AG09309 (cell line): ENCODE results near the gene GSTA1.
"Not testable (repeated sequence)": the region's sequence is repeated elsewhere in the genome, so short reads cannot be mapped to it uniquely, and the experiment has no call there.

Source experiments
- DNase-seq: peaks from one replicate; pipeline ENCODE4 v3.0.0-alpha.2; 2010; ENCODE audit warnings: low read depth
- H3K4me3 ChIP-seq: 2 replicates; pipeline ENCODE4 v1.5.1; 2011; ENCODE audit warnings: mild to moderate bottlenecking, low read depth, low read length, moderate library complexity; ENCODE audit not compliant: control insufficient read depth
- TF ChIP-seq, protein P1 (sequence below): IDR thresholded peaks from 2 replicates; pipeline ENCODE4 v1.5.1; 2011; ENCODE audit warnings: mild to moderate bottlenecking, low read depth, low read length, inconsistent platforms; ENCODE audit not compliant: insufficient read depth, control insufficient read depth; ENCODE audit errors: missing control alignments

The GSTA1 gene

DNA sequence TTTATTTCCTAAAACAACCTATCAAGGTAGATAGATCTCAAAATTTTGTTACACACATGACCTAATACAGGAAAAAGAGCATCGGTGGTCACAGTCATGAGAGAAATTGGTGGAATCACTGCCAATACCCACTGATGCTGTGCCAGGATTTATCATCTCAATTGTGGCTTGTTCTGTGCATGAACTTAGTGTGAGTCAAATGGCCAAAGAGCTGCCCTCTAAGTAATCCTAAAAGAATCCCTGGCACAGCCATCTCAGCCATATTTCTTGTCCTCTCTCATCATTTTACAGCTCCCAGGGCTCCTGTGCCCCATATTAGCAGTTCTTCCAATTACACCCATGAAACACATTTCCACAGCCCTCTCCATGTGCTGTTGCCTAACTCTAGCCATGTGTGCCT lies 30.9 kb upstream of the GSTA1 start:
- TF ChIP-seq, protein P1, sequence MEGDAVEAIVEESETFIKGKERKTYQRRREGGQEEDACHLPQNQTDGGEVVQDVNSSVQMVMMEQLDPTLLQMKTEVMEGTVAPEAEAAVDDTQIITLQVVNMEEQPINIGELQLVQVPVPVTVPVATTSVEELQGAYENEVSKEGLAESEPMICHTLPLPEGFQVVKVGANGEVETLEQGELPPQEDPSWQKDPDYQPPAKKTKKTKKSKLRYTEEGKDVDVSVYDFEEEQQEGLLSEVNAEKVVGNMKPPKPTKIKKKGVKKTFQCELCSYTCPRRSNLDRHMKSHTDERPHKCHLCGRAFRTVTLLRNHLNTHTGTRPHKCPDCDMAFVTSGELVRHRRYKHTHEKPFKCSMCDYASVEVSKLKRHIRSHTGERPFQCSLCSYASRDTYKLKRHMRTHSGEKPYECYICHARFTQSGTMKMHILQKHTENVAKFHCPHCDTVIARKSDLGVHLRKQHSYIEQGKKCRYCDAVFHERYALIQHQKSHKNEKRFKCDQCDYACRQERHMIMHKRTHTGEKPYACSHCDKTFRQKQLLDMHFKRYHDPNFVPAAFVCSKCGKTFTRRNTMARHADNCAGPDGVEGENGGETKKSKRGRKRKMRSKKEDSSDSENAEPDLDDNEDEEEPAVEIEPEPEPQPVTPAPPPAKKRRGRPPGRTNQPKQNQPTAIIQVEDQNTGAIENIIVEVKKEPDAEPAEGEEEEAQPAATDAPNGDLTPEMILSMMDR, result no peak
- peak; percentile 20 for DNase-seq
- no peak overlapping the region for H3K4me3 ChIP-seq

DNA sequence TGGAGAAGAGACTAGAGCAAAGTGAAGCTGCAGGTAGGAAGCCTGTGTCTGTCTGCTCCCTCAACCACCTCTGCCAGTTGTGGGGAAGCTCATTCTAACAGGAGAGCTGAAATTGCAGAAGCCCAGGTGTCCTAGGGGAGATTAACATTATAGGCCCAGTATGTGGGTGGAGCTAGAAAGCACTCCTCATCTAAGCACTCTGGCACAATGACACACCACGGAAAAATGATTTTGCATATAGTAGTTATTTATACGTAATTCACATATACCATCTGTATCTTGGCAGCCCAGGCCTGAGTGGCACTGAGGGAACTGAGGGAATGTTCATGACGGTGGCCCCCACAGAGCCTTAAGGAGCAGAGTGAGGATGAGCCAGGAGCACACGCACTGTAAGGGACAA lies 27.3 kb upstream of the GSTA1 start:
- not testable (repeated sequence) for DNase-seq, H3K4me3 ChIP-seq

DNA sequence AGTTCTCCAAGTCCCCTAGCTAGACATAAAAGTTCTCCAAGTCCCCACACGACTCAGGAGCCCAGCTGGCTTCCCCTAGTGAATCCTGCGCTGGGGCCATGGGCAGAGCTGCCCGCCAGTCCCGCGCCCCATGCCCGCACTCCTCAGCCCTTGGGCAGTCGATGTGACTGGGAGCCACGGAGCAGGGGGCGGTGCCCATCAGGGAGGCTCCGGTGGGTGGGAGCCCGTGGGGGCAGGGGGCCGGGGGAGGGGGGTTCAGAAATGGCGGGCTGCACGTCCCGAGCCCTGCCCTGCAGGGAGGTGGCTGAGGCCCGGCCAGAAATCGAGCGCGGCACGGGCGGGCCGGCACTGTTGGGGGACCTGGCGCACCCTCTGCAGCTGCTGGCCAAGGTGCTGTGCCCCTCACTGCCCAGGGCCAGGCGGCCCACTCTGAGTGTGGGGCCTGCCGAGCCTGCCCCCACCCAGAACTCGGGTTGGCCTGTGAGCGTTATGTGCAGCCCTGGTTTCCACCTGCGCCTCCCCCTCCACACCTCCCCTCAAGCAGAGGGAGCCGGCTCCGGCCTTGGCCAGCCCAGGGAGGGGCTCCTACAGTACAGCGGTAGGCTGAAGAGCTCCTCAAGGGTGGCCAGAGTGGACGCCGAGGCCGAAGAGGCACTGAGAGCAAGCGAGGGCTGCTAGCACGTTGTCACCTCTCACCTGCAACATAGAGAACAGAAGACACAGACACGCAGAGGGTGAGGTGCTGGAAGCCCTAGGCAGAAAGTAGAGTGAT lies 25.6 kb upstream of the GSTA1 start:
- TF ChIP-seq, protein P1, result no peak
- DNase-seq, result no peak
- H3K4me3 ChIP-seq, result no peak overlapping the region

DNA sequence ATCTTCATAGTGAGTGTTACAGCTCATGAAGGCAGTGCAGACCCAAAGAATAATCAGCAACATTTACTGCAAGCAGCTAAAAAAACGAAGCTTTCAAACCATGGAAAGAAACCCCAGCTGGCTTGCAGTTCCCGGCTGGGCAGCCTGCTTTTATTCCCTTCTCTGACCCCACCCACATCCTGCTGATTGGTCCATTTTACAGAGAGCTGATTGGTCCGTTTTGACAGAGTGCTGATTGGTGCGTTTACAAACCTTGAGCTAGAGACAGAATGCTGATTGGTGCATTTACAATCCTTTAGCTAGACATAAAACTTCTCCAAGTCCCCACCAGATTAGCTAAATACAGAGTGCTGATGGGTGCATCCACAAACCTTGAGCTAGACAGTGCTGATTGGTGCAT lies 25.0 kb upstream of the GSTA1 start:
- DNase-seq, H3K4me3 ChIP-seq: not testable (repeated sequence)

DNA sequence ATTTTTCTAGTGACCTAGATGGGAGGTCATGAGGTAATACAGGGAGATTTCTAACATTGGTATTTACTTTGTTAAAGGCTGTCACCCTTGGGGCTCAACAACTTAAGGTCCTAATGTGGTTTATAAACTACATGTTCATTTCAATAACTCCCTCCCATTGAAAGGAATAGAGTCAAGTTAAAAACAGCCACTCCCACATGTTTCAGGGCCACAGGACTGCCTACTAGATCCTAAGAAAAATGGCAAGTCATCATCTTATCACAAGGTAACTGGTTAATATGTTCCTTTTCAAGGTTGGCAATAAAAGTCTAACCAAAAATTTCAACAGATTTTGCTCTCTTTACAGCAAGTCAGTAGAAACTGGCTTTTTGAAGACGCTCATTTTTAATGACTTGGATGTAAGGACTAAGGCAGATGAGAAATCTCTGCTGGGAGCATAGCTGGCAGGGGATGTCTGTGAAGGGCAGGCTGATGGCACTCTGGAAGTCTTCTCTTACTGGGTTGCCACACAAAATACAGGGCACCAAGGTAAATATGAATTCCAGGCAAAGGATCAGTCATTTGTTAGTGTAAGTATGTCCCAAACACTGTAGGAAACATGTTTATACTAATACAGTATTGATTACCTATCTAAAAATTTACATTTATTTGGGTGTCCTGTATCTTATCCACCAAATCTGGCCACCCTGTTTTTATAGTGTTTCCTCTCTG lies 23.6 kb upstream of the GSTA1 start:
- H3K4me3 ChIP-seq, DNase-seq: not testable (repeated sequence)

DNA sequence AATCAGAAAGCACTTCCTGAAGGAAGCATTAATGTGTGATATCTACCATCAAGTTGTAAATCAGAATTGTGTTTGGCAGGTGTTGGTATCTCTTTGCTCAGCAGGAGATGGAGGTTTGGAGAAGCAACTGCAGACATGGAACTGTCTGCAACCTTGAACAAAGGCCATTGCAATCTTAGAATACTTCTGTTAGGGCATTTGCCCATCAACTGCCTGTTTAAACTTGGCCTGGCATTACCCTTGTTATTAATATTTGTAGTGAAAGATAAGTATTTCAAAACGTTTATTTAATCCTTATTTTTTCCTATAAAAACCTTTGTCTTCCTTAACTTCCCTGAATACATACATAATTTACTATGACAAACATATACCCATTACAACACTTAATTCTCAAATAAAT lies 22.9 kb upstream of the GSTA1 start:
- TF ChIP-seq, protein P1, result no peak
- no peak for DNase-seq
- H3K4me3 ChIP-seq, result no peak overlapping the region

DNA sequence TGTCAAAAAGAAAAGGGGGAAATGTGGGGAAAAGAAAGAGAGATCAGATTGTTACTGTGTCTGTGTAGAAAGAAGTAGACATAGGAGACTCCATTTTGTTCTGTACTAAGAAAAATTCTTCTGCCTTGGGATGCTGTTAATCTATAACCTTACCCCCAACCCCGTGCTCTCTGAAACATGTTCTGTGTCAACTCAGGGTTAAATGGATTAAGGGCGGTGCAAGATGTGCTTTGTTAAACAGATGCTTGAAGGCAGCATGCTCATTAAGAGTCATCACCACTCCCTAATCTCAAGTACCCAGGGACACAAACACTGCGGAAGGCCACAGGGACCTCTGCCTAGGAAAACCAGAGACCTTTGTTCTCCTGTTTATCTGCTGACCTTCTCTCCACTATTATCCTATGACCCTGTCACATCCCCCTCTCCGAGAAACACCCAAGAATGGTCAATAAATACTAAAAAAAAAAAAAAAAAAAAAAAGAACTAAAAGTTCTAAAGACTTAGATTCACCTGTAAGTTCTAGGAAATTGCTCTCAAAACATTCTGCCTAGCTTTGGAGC lies 22.4 kb upstream of the GSTA1 start:
- not testable (repeated sequence) for DNase-seq, H3K4me3 ChIP-seq

DNA sequence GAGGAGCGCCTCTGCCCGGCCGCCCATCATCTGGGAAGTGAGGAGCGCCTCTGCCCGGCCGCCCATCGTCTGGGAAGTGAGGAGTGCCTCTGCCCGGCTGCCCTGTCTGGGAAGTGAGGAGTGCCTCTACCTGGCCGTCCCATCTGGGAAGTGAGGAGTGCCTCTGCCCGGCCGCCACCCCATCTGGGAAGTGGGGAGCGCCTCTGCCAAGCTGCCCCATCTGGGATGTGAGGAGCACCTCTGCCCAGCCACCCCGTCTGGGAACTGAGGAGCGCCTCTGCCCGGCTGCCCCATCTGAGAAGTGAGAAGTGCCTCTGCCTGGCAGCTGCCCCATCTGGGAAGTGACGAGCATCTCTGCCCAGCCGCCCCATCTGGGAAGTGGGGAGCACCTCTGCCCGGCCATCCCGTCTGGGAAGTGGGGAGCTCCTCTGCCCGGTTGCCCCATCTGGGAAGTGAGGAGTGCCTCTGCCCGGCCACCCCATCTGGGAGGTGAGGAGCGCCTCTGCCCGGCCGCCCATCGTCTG lies 21.7 kb upstream of the GSTA1 start:
- H3K4me3 ChIP-seq, DNase-seq: not testable (repeated sequence)

DNA sequence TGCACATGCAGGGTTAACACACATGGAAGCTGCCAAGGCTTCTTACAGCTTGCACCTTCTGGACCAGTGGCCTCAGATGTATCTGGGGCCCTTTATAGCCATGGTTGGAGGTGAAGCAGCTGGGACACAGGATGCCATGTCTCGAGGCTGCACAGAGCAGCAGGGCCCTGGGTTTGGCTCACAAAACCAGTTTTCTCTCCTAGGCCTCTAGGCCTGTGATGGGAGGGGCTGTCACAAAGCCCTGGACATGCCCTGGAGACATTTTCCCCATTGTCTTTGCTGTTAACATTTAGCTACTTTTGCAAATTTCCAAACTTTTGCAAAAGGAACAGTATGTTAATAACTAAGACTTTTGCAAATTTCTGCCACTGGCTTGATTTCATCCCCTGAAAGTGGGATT lies 18.2 kb upstream of the GSTA1 start:
- no peak for DNase-seq
- no peak overlapping the region for H3K4me3 ChIP-seq
- TF ChIP-seq, protein P1, result no peak
